Measurements from ENCODE around the gene LPIN1.

GRCh38 chr2:11774600-11774999 is 28.2 kb downstream of the LPIN1 start:
- TF ChIP-seq POLR2A (IDR thresholded peaks at IDR 0.05) (no peak), CTCF (IDR thresholded peaks at IDR 0.05) (no peak)
